Kidney epithelial cell (primary cell): Measurements from ENCODE around the gene C2CD4A. TPM values are rescaled to one million over a fixed set of nuclear protein-coding genes. Genes with fewer than 3 reads are reported as not detected.

ENCODE experiments used
- DNase-seq: peaks from one replicate; pipeline ENCODE4 v3.0.0-alpha.2; 2010; ENCODE audit warnings: low read depth
- H3K27me3 ChIP-seq: 2 replicates; pipeline ENCODE4 v1.6.0; 2011; ENCODE audit warnings: low read length; ENCODE audit not compliant: control insufficient read depth, insufficient read depth
- H3K36me3 ChIP-seq: 2 replicates; pipeline ENCODE4 v1.5.1; 2011; ENCODE audit warnings: low read length; ENCODE audit not compliant: control insufficient read depth, insufficient read depth
- H3K4me3 ChIP-seq: 2 replicates; pipeline ENCODE4 v1.5.1; 2011; ENCODE audit warnings: low read depth, mild to moderate bottlenecking, control low read depth, low read length
- CTCF ChIP-seq: IDR thresholded peaks from 2 replicates; pipeline ENCODE4 v1.5.1; 2011; ENCODE audit warnings: mild to moderate bottlenecking, moderate library complexity, low read length, control low read depth, inconsistent platforms; ENCODE audit not compliant: insufficient read depth, poor library complexity, severe bottlenecking
- total RNA-seq: library from RNA; depleted of rRNA; stranded (reverse); fragments of >200 nt; gene quantifications from 2 replicates; pipeline ENCODE4 v1.2.3, GENCODE V29; 2015

C2CD4A gene
- total RNA-seq, 1 donor from 2014 or later, result 0.25 TPM

- TF ChIP-seq CTCF, result no peak
- no peaks in the 10 kb centered on the region for H3K27me3 ChIP-seq
- no peak overlapping the region for H3K4me3 ChIP-seq
- H3K36me3 ChIP-seq, result no peaks in the 10 kb centered on the region
- peak; percentile 94 for DNase-seq
Observed at GRCh38 chr15:62112616-62113593, 46.1 kb downstream of the C2CD4A start.

GRCh38 chr15:62115847-62116246 lies 49.1 kb downstream of the C2CD4A start:
- TF ChIP-seq CTCF, result no peak
- Histone ChIP-seq H3K36me3 (no peaks in the 10 kb centered on the region), H3K27me3 (no peaks in the 10 kb centered on the region), H3K4me3 (no peak overlapping the region)
- no peak for DNase-seq

GRCh38 chr15:62118520-62119226 lies 51.9 kb downstream of the C2CD4A start:
- DNase-seq, result no peak
- no peak for TF ChIP-seq CTCF
- no peaks in the 10 kb centered on the region for H3K36me3 ChIP-seq
- no peak overlapping the region for H3K4me3 ChIP-seq
- H3K27me3 ChIP-seq, result no peaks in the 10 kb centered on the region

- Histone ChIP-seq H3K4me3 (no peak overlapping the region), H3K36me3 (no peaks in the 10 kb centered on the region), H3K27me3 (no peaks in the 10 kb centered on the region)
- TF ChIP-seq CTCF, result no peak
- DNase-seq, result peak; percentile 93
Observed at GRCh38 chr15:62119227-62119864, 52.6 kb downstream of the C2CD4A start.

- no peaks in the 10 kb centered on the region for H3K36me3 ChIP-seq
- no peaks in the 10 kb centered on the region for H3K27me3 ChIP-seq
- TF ChIP-seq CTCF, result no peak
- no peak for DNase-seq
- no peak overlapping the region for H3K4me3 ChIP-seq
Observed at GRCh38 chr15:62119874-62120273, 53.1 kb downstream of the C2CD4A start.

Other genes starting within 250 kb of the C2CD4A start
- gene VPS13C, start 6.5 kb upstream of the C2CD4A start, total RNA-seq, result 46.1 and 48.3 TPM in 2 replicates
- 0.13 and 1.2 TPM in 2 replicates for gene C2CD4B, start 98.3 kb downstream of the C2CD4A start, total RNA-seq